Chondrocyte (in vitro differentiated cells): ENCODE data around the gene TEX101. TPM values are rescaled to one million over a fixed set of nuclear protein-coding genes. Genes with fewer than 3 reads are reported as not detected.

Experiments
- DNase-seq: peaks from one replicate; pipeline ENCODE4 v3.0.0; 2021; ENCODE audit warnings: mixed read lengths, low spot score
- H3K27ac Mint-ChIP-seq: one replicate; pipeline ENCODE4 v1.8.0; 2021; ENCODE audit warnings: mild to moderate bottlenecking, moderate library complexity, mixed read lengths; ENCODE audit not compliant: unreplicated experiment
- H3K27me3 Mint-ChIP-seq: 2 replicates; pipeline ENCODE4 v1.8.0; 2021; ENCODE audit warnings: low read depth, mixed read lengths
- H3K36me3 Mint-ChIP-seq: 2 replicates; pipeline ENCODE4 v1.8.0; 2021; ENCODE audit warnings: low read depth, mixed read lengths
- H3K4me1 Mint-ChIP-seq: 2 replicates; pipeline ENCODE4 v1.8.0; 2021; ENCODE audit warnings: low read depth, mild to moderate bottlenecking, mixed read lengths
- H3K4me3 Mint-ChIP-seq: one replicate; pipeline ENCODE4 v1.8.0; 2021; ENCODE audit warnings: mild to moderate bottlenecking, moderate library complexity, mixed read lengths; ENCODE audit not compliant: unreplicated experiment
- H3K9me3 Mint-ChIP-seq: 2 replicates; pipeline ENCODE4 v1.8.0; 2021; ENCODE audit warnings: low read depth, mixed read lengths
- CTCF ChIP-seq: fragments of 200-600 bp; sonication (generic); IDR thresholded peaks from 2 replicates; pipeline ENCODE4 v1.5.0; 2021; ENCODE audit warnings: antibody characterized with exemption, mild to moderate bottlenecking, moderate library complexity
- total RNA-seq: library from RNA; stranded (reverse); gene quantifications from 3 replicates; pipeline ENCODE4 v1.2.1, GENCODE V29; 2021

The TEX101 gene
- total RNA-seq, 1 donor from 2014 or later: not detected

GRCh38 chr19:43466793-43467192, 52.1 kb downstream of the TEX101 start:
- TF ChIP-seq CTCF: no peak
- no peaks in the 10 kb centered on the region for H3K27me3 Mint-ChIP-seq
- no peaks in the 10 kb centered on the region for H3K36me3 Mint-ChIP-seq
- no peak overlapping the region for H3K4me3 Mint-ChIP-seq
- H3K4me1 Mint-ChIP-seq: peaks cover 8% of the 10 kb centered on the region
- DNase-seq: no peak
- H3K27ac Mint-ChIP-seq: no peak overlapping the region
- H3K9me3 Mint-ChIP-seq: no peaks in the 10 kb centered on the region

GRCh38 chr19:43467276-43467675, 52.6 kb downstream of the TEX101 start:
- no peak for TF ChIP-seq CTCF
- H3K27me3 Mint-ChIP-seq: no peaks in the 10 kb centered on the region
- no peaks in the 10 kb centered on the region for H3K9me3 Mint-ChIP-seq
- H3K27ac Mint-ChIP-seq: no peak overlapping the region
- peaks cover 8% of the 10 kb centered on the region for H3K4me1 Mint-ChIP-seq
- H3K36me3 Mint-ChIP-seq: no peaks in the 10 kb centered on the region
- H3K4me3 Mint-ChIP-seq: no peak overlapping the region
- DNase-seq: no peak

GRCh38 chr19:43467730-43468129, 53.0 kb downstream of the TEX101 start:
- DNase-seq: no peak
- Mint-ChIP-seq H3K27ac (no peak overlapping the region), H3K9me3 (no peaks in the 10 kb centered on the region), H3K4me1 (peaks cover 8% of the 10 kb centered on the region), H3K4me3 (no peak overlapping the region), H3K27me3 (no peaks in the 10 kb centered on the region), H3K36me3 (no peaks in the 10 kb centered on the region)
- no peak for TF ChIP-seq CTCF

Other genes with a start within 250 kb of the TEX101 start
- gene PSG5, start 228.4 kb upstream of the TEX101 start, total RNA-seq: not detected in 3 replicates
- gene PSG4, start 209.3 kb upstream of the TEX101 start, total RNA-seq: 0.60 TPM in 1 of 3 replicates, not detected in the others
- gene PSG9, start 145.4 kb upstream of the TEX101 start, total RNA-seq: 0.48 TPM in 1 of 3 replicates, not detected in the others
- gene CD177, start 61.2 kb upstream of the TEX101 start, total RNA-seq: not detected in 3 replicates
- gene LYPD3, start 50.7 kb downstream of the TEX101 start, total RNA-seq: 0.39 to 1.0 TPM (median 0.59 TPM) in 3 replicates
- gene PHLDB3, start 89.9 kb downstream of the TEX101 start, total RNA-seq: 4.5 to 8.1 TPM (median 7.0 TPM) in 3 replicates
- 31.5 to 38.9 TPM (median 33.0 TPM) in 3 replicates for gene ETHE1, start 112.3 kb downstream of the TEX101 start, total RNA-seq
- 4.1 to 6.0 TPM (median 5.1 TPM) in 3 replicates for gene ZNF575, start 118.3 kb downstream of the TEX101 start, total RNA-seq
- 22.8 to 30.5 TPM (median 30.4 TPM) in 3 replicates for gene XRCC1, start 160.6 kb downstream of the TEX101 start, total RNA-seq
- gene PINLYP, start 160.9 kb downstream of the TEX101 start, total RNA-seq: 0.51 to 2.3 TPM (median 1.6 TPM) in 3 replicates
- 40.0 to 43.1 TPM (median 41.7 TPM) in 3 replicates for gene IRGQ, start 181.2 kb downstream of the TEX101 start, total RNA-seq
- gene ZNF576, start 181.7 kb downstream of the TEX101 start, total RNA-seq: 11.9 to 17.6 TPM (median 12.1 TPM) in 3 replicates
- gene SRRM5, start 197.2 kb downstream of the TEX101 start, total RNA-seq: 0.12 to 0.27 TPM in 2 of 3 replicates, not detected in the other
- gene ZNF428, start 204.7 kb downstream of the TEX101 start, total RNA-seq: 50.7 to 53.9 TPM (median 52.5 TPM) in 3 replicates
- gene CADM4, start 225.0 kb downstream of the TEX101 start, total RNA-seq: 5.6 to 7.1 TPM (median 6.1 TPM) in 3 replicates